Sciatic nerve (tissue), 2 donors: ENCODE data around the gene PIR. TPM values are rescaled to one million over a fixed set of nuclear protein-coding genes. Genes with fewer than 3 reads are reported as not detected.

ENCODE experiments used
- ATAC-seq: fragments of 200-7000 bp; cut with Tn5 transposase; one replicate; pipeline ENCODE4 v1.9.1; 2020; ENCODE audit warnings: mild to moderate bottlenecking, moderate library complexity
- DNase-seq: peaks from one replicate; pipeline ENCODE4 v3.0.0-alpha.2; 2020; ENCODE audit warnings: low spot score
- intact Hi-C: fragments of 100-400 bp; cut with DNase I; formaldehyde crosslinking; loops from one replicate; pipeline ENCODE4 v1.14.2; 2022
- total RNA-seq: library from RNA; stranded (reverse); fragmentation: NEBNext Ultra II Directional; extraction: Animal tissue kit (Norgen Biotek cat#: 25700); gene quantifications from one replicate; pipeline ENCODE4 v1.2.1, GENCODE V29; 2021
- donor health status: DM: no; HTN: no; CAD: no.
- donor health status: DM: no; HTN: no; CAD: no.

Gene PIR
- total RNA-seq, 1 donor from 2014 or later: 36.1 TPM

GRCh38 chrX:15434205-15434604, 58.9 kb downstream of the PIR start:
- intact Hi-C loops: no loop called here
- no peak for ATAC-seq
- no peak for DNase-seq

- no peak for ATAC-seq
- intact Hi-C loops: no loop called here
- DNase-seq: no peak
These were observed 62.5 kb downstream of the PIR start for GRCh38 chrX:15430584-15430983.

GRCh38 chrX:15430076-15430475, 63.1 kb downstream of the PIR start:
- ATAC-seq (no peak), DNase-seq (no peak)
- intact Hi-C loops: no loop called here

GRCh38 chrX:15425024-15425423, 68.1 kb downstream of the PIR start:
- DNase-seq: no peak
- no peak for ATAC-seq
- intact Hi-C loops: no loop called here

- ATAC-seq: no peak
- intact Hi-C loops: no loop called here
- no peak for DNase-seq
These were observed 74.4 kb downstream of the PIR start for GRCh38 chrX:15418707-15419181.

GRCh38 chrX:15418041-15418706, 75.0 kb downstream of the PIR start:
- intact Hi-C loops: no loop called here
- ATAC-seq (peak; percentile 39), DNase-seq (no peak)

GRCh38 chrX:15416133-15416993, 76.8 kb downstream of the PIR start:
- ATAC-seq: no peak
- intact Hi-C loops: no loop called here
- DNase-seq: no peak

GRCh38 chrX:15413101-15413500, 80.0 kb downstream of the PIR start:
- peak; percentile 74 for ATAC-seq
- DNase-seq: no peak
- intact Hi-C loops: no loop called here

- ATAC-seq (no peak), DNase-seq (no peak)
- intact Hi-C loops: no loop called here
These were observed 82.2 kb downstream of the PIR start for GRCh38 chrX:15410947-15411346.

GRCh38 chrX:15410430-15410829, 82.7 kb downstream of the PIR start:
- no peak for DNase-seq
- intact Hi-C loops: no loop called here

GRCh38 chrX:15405846-15406245, 87.3 kb downstream of the PIR start:
- ATAC-seq (no peak), DNase-seq (no peak)
- intact Hi-C loops: no loop called here

More at GRCh38 chrX:15410430-15410829, 82.7 kb downstream of the PIR start:
- no peak for ATAC-seq

- peak; percentile 95 for ATAC-seq
- intact Hi-C loops: no loop called here
- DNase-seq: no peak
These were observed 88.6 kb downstream of the PIR start for GRCh38 chrX:15404401-15405096.

- intact Hi-C loops: no loop called here
- ATAC-seq: no peak
- no peak for DNase-seq
These were observed 91.8 kb downstream of the PIR start for GRCh38 chrX:15401378-15401777.

GRCh38 chrX:15399962-15400391, 93.2 kb downstream of the PIR start:
- no peak for DNase-seq
- peak; percentile 52 for ATAC-seq
- intact Hi-C loops: no loop called here

GRCh38 chrX:15398874-15399273, 94.3 kb downstream of the PIR start:
- intact Hi-C loops: no loop called here
- no peak for DNase-seq
- ATAC-seq: no peak

- ATAC-seq: no peak
- intact Hi-C loops: no loop called here
These were observed 97.3 kb downstream of the PIR start for GRCh38 chrX:15395789-15396188.

GRCh38 chrX:15391850-15392249, 101.3 kb downstream of the PIR start:
- DNase-seq (no peak), ATAC-seq (no peak)
- intact Hi-C loops: no loop called here

More at GRCh38 chrX:15395789-15396188, 97.3 kb downstream of the PIR start:
- DNase-seq: no peak

- ATAC-seq: no peak
- no peak for DNase-seq
These were observed 108.8 kb downstream of the PIR start, which contains the start of gene VEGFD for GRCh38 chrX:15384304-15384703. Gene VEGFD, minus strand, starts transcription at chrX:15384413. Its CDS starts 467 bp downstream, at chrX:15383946.

GRCh38 chrX:15382813-15383212, 110.3 kb downstream of the PIR start:
- ATAC-seq: no peak
- no peak for DNase-seq
- intact Hi-C loops: no loop called here

More at GRCh38 chrX:15384304-15384703, 108.8 kb downstream of the PIR start, which contains the start of gene VEGFD:
- intact Hi-C loops: no loop called here
